ENCODE data around the gene TBC1D20. TPM values are rescaled to one million over a fixed set of nuclear protein-coding genes. Genes with fewer than 3 reads are reported as not detected.

The TBC1D20 gene
- total RNA-seq, 2 donors from 2014 or later: 38.0 to 53.1 TPM

GRCh38 chr20:504632-505075 is 42.3 kb upstream of the TBC1D20 start:
- intact Hi-C loops (cut with DNase I): no loop called here
- TF ChIP-seq POLR2A (IDR thresholded peaks at IDR 0.05) (no peak), POLR2AphosphoS5 (IDR thresholded peaks at IDR 0.05) (peak; percentile 71), CTCF (IDR thresholded peaks at IDR 0.05) (no peak)

GRCh38 chr20:503048-503737 is 40.9 kb upstream of the TBC1D20 start:
- H3K27ac ChIP-seq: no peak overlapping the region
- 94% methylated on average over 11 of the region's 11 CpGs for WGBS
- H3K4me1 ChIP-seq (replicated peaks): peaks cover 14% of the 10 kb centered on the region
- no peak for DNase-seq (ENCODE audit: low spot score)
- no peaks in the 10 kb centered on the region for H3K27me3 ChIP-seq (replicated peaks; ENCODE audit: insufficient read depth)
- no peaks in the 10 kb centered on the region for H3K9me3 ChIP-seq
- TF ChIP-seq POLR2A (IDR thresholded peaks at IDR 0.05) (no peak), CTCF (IDR thresholded peaks at IDR 0.05) (no peak)
- H3K4me3 ChIP-seq: no peak overlapping the region
- intact Hi-C loops (cut with DNase I): no loop called here
- no peaks in the 10 kb centered on the region for H3K36me3 ChIP-seq

More at GRCh38 chr20:504632-505075, 42.3 kb upstream of the TBC1D20 start:
- WGBS: 23% methylated on average over 3 of the region's 3 CpGs
- Histone ChIP-seq H3K4me3 (no peak overlapping the region), H3K4me1 (replicated peaks) (peaks cover 20% of the 10 kb centered on the region), H3K27ac (no peak overlapping the region), H3K27me3 (replicated peaks; ENCODE audit: insufficient read depth) (no peaks in the 10 kb centered on the region), H3K36me3 (no peaks in the 10 kb centered on the region), H3K9me3 (no peaks in the 10 kb centered on the region)
- DNase-seq (ENCODE audit: low spot score): peak; percentile 15

- WGBS: 95% methylated on average over 2 of the region's 2 CpGs
- Histone ChIP-seq H3K4me3 (no peak overlapping the region), H3K36me3 (no peaks in the 10 kb centered on the region), H3K27me3 (replicated peaks; ENCODE audit: insufficient read depth) (no peaks in the 10 kb centered on the region), H3K27ac (no peak overlapping the region), H3K9me3 (no peaks in the 10 kb centered on the region), H3K4me1 (replicated peaks) (no peaks in the 10 kb centered on the region)
- intact Hi-C loops (cut with DNase I): no loop called here
- TF ChIP-seq CTCF (IDR thresholded peaks at IDR 0.05): no peak
- no peak for TF ChIP-seq POLR2AphosphoS5 (IDR thresholded peaks at IDR 0.05)
- TF ChIP-seq POLR2A (IDR thresholded peaks at IDR 0.05): no peak
- DNase-seq (ENCODE audit: low spot score): no peak
Observed at GRCh38 chr20:497979-498378, 35.6 kb upstream of the TBC1D20 start.

- intact Hi-C loops (cut with DNase I): no loop called here
- WGBS: 33% methylated on average over 2 of the region's 2 CpGs
- H3K27me3 ChIP-seq (replicated peaks; ENCODE audit: insufficient read depth): no peaks in the 10 kb centered on the region
- peak; percentile 68 for DNase-seq (ENCODE audit: low spot score)
- no peaks in the 10 kb centered on the region for H3K9me3 ChIP-seq
- TF ChIP-seq POLR2A (IDR thresholded peaks at IDR 0.05) (no peak), CTCF (IDR thresholded peaks at IDR 0.05) (no peak), POLR2AphosphoS5 (IDR thresholded peaks at IDR 0.05) (peak; percentile 78)
- H3K4me3 ChIP-seq: no peak overlapping the region
- H3K36me3 ChIP-seq: no peaks in the 10 kb centered on the region
- H3K27ac ChIP-seq: peak overlapping the region; percentile 3 to 26
- no peaks in the 10 kb centered on the region for H3K4me1 ChIP-seq (replicated peaks)
Observed at GRCh38 chr20:496126-496696, 33.9 kb upstream of the TBC1D20 start.

GRCh38 chr20:492159-492558 is 29.8 kb upstream of the TBC1D20 start:
- H3K9me3 ChIP-seq: no peaks in the 10 kb centered on the region
- no peak for DNase-seq (ENCODE audit: low spot score)
- no peak overlapping the region for H3K27ac ChIP-seq
- no peaks in the 10 kb centered on the region for H3K36me3 ChIP-seq
- TF ChIP-seq CTCF (IDR thresholded peaks at IDR 0.05): no peak
- no peak for TF ChIP-seq POLR2AphosphoS5 (IDR thresholded peaks at IDR 0.05)
- TF ChIP-seq POLR2A (IDR thresholded peaks at IDR 0.05): no peak
- intact Hi-C loops (cut with DNase I): no loop called here
- no peaks in the 10 kb centered on the region for H3K27me3 ChIP-seq (replicated peaks; ENCODE audit: insufficient read depth)
- WGBS: 95% methylated on average over 5 of the region's 5 CpGs
- H3K4me3 ChIP-seq: no peak overlapping the region
- H3K4me1 ChIP-seq (replicated peaks): no peaks in the 10 kb centered on the region

All from prostate gland (tissue), 2 donors.